HTR-8/SVneo (cell line): Measurements from ENCODE around the gene XRN2.

Source experiments
- DNase-seq: peaks from one replicate; pipeline ENCODE4 v3.0.0; 2011; ENCODE audit warnings: low spot score, mixed read lengths; ENCODE audit not compliant: insufficient read length
- FAIRE-seq: peaks from 2 replicates; lab custom pipeline; 2011; peaks lifted over from hg19 to GRCh38; lab: Jason Lieb, UNC

The XRN2 gene

DNA sequence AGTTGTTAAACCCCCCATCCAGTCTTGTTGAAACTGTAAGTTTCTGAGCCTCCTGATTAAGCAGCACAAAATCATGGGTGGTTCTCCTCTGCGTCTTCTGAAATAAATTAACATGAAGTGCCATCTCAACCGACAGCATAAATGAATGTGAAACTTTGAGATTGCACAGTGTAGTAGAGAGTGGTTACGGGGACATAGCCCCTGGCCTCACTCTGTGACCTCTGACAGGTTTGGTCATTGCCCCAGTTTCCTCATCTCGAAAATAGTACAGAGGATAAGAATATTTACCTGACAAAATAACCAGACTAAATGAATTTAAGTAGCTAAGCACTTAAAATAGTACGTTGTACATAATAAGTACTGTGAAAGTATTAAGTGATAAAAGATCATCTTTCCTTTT is 75.1 kb downstream of the XRN2 start:
- FAIRE-seq = no peak
- no peak for DNase-seq

DNA sequence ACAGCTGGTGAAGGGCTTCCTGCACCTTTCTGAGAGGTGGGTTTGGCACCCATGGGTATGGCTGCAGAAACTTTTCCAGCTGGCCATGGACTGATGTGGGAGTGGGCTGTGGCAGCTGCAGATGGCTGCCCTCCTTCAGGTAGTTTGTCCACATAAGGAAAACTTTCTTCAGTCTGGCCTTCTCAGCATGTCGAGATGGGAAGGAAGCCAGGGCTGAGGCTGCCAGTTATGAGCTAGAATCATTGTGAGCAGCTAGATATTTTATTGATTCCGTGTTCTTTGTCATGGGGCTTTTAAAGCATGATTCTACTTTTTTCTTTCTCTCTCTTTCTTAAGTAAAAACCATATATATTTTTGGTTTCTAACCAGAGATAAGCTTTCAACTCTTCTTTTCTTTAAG is 77.6 kb downstream of the XRN2 start:
- DNase-seq (no peak), FAIRE-seq (no peak)

DNA sequence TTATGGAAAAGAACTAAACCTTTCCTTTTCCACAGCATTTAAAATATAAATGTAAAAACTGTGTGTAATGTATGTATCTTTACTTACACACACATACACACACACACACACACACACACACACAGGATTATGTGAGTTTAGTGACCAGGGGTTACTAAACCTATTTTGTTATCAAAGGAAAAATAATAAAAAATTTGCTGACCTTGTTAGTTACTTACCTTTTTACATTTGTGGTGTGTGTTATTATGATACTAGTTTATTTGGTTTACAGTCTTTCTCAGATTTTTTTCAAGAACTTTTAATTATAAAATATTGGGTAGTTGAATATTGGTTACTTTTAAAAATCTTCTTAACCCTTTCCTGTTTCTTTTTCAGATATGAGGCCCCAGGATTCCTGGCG is 78.5 kb downstream of the XRN2 start:
- DNase-seq = no peak
- FAIRE-seq = no peak

DNA sequence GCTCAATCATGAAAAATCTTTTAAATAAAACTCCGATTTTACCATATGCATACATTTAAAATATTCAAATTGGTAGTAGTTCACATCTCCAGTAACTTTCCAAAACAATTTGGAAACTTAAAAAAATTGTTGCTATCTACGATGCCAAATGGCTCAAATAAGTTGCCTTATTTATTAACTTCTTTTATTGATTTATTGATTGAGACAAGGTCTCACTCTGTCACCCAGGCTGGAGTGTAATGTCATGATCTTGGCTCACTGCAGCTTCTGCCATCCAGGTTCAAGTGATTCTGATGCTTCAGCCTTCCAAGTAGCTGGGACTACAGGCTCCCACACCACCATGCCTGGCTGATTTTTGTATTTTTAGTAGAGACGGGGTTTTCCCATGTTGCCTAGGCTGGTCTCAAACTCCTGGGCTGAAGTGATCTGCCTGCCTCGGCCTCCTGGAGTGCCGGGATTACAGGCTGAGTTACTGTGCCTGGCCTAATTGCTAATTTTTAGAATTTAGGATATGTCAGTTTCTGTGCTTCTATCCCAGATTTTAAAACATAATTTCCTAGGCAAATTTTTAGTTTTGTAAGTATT is 81.3 kb downstream of the XRN2 start:
- FAIRE-seq (no peak), DNase-seq (no peak)

DNA sequence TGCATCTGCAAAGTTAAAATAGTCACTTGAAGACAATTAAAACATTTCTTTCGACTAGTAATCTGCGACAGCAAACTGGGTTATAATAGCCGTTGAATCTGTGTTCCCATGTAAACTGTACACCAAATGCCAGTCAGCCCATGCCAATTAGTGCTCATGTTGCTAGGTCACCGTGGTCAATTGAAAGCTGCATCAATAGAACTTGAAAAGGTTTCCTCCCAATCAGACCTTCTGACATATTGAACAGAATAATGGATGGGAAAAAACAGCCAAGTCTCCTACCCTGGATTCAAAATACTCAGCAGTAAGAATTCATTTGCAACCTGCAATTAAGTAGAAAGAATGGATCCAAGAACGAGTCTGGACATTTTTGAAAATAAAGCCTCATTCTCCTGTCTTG is 83.0 kb downstream of the XRN2 start:
- FAIRE-seq (no peak), DNase-seq (no peak)

DNA sequence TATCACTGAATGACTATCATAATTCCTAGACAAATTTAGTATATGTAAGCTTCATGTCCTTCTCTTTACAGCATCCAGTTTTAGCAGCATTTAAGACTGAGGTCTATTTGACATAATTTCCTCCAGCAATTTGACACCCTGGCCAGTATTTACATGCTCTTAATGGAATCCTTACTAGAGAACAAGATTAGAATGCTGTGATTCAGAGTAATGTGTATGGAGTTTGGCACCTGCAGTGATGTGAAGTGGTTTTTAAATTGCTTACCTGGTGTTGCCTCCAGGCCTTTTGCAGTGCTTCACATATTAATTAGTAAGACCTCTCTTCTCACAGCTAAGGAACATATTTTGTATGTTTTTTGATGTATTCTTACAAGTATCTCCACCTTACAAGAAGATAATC is 84.4 kb downstream of the XRN2 start:
- DNase-seq = no peak
- no peak for FAIRE-seq

DNA sequence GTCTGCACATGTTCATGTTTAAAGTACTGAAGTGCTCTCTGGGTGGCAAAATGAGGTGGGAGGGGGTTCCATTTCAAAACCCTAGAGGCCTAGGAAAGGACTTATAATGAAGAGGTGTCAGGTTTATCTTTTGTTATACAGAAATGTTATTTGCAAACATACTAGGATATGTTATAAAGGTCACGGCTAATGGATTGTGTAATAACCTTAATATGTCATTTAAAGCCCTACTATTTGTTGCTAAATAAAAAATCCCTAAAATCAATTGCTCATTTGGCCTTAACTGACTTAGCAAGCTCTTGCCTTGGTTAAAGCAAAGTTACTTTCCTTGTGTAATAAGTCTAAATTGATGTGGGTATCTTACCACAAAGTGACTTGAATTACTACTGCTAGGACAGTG is 85.4 kb downstream of the XRN2 start:
- no peak for DNase-seq
- FAIRE-seq = no peak

DNA sequence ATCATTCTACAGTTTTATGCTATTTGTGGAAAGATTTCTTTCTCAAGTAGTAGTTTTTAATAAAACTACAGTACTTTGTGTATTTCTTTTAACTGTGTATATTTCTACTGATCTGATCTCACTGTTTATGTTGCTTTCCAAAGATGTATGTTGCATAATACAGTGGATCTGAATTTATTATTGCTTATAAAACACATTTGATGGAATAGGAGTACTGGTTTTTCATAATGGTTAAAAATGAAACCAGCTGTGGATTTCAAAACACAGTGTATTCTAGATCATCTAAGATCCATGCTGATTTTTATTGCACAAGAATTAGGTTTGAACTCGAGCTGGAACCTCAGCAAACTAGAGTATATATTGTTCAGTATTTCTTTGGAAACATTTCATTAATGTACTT is 86.2 kb downstream of the XRN2 start:
- FAIRE-seq (no peak), DNase-seq (no peak)

DNA sequence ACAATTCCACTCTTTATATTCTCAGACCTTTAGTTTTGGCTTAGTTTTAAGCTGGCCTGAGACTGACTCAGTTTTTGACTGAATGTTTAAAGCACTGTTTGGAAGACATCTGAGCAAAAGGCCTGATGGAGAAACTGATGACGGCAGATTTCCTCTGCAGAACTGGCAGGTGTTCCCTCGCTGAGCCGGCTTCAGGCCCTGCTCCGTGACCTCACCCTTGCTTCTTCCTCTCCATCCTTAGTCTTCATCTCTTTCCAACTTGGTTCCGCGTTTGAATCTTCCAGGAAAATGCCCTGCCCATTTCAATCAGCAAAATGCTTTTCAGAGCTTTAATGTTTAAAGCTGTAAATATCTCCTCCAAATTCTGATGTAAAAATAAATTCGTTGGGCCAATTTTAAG is 87.6 kb downstream of the XRN2 start:
- FAIRE-seq = no peak
- DNase-seq = no peak

DNA sequence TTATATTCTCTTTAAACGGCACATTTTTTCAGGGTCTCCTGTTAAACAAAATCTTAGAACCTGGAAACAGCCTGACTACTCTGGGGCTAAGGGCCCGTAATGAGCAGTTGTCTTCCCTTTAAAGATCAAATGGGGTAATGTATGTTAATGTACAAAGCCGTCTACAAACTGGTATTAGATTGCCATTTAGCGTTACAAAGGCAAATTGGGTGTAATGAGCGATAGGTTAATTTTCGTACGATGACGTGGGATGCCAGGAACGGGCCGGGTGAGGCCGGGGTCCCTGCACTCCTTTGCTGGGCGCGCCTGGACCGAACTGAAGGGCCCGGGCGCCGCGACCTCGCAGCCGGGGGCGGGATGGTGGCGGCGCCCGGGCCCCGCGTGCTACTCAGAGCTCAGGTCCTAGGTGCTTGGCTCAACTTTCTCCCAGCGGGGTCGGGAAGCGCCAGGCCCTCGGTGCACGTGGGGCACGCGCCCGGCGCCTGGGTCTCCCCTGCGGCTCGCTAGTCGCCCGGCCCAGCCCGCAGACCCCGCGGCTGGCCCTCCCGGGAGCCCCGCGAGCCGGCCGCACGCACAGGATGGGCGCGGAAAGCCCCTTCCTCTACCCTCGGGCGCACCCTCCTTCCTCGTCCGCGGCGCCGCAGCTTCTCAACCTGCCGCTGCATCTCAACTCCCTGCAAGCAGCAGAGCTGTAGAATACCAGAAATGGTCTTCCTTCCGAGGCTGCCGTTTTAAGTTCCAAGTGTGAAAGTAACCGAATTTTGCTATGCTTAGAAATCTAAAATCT is 88.2 kb downstream of the XRN2 start:
- DNase-seq (no peak), FAIRE-seq (no peak)

DNA sequence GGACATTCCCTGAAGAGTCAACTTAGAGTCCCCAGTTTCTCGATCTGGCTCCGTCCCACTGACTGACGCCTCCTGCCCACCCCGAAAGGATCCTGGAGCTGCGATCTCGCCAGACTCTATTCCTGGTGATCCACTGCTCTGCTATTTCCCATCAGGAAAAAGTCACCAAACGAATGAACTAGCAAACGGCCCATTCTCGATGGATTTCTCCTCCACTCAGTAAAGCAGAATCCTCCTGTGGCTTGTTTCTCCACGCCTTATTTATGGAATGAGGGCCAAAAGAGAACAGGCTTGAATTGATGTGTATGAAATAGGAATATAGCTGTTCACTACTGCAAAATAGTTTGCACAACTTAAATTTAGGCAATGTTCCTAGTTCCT is 88.8 kb downstream of the XRN2 start:
- no peak for FAIRE-seq
- no peak for DNase-seq

DNA sequence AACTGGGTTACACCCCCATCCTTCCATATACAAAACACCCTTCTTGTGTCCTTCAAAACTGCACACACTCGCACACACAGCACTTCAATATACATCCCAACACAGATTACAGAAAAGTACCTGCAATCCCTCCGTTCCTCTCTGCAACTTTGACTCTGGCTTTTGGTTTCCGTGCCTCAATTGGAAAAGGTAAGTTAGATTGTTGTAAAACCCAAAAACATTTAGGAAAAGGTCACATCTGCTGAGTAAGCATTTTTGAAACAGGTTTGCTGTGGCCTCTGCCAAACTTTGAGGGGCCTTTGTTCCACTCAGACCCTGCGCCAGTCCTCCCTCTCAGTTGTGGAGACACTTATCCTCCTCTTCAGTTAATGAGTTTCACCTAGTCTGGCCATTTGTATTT is 90.0 kb downstream of the XRN2 start:
- DNase-seq (no peak), FAIRE-seq (no peak)

DNA sequence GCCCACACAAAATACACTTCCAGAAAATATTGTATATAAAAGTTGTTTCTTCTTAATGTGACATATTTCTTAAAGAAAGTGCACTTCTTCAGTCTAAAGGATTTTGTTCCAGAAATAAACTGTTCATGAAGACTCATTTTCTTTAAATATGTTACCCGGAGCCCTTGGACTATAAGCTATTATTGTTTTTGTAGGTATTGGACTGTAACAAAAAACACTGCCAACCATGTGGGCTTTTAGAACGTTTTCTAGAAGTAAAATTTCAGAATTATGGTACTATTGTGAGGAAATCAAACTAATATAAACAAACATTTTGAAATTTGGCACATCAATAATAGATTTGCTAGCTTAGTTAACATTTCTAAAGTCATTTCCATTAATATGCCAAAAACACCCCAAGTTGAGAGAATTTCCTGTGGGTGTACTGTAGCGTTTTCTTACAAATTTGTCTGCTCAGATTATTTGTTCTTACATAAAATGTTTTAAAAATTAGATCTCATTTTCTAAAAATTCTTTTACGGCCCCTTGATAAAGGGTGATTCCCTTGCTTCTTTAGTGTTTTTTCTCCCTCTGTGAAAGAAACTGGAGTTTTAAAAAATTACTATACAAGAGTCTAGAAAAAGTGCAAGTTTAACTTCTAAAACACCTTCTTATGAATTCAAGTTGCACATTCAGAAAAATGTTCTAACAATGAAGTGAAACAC is 90.8 kb downstream of the XRN2 start:
- no peak for DNase-seq
- no peak for FAIRE-seq

DNA sequence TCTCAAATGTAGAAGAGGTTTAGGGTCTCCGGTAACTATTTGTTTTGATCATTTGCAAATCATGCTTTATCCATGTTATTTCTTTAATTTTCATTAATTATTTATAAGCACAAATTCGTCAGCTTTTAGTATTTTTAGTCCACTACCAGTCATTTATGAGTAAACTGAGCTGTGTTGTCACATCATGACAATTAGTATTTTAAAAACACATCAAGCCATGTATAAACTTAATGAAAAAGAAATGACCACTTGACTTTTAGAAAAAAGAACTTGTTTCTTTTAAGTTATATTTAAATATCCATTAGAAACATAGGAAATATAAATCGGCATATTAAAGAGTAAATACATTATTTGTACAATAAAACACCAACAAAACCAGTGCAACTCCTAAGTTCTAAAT is 91.4 kb downstream of the XRN2 start:
- no peak for DNase-seq
- no peak for FAIRE-seq

DNA sequence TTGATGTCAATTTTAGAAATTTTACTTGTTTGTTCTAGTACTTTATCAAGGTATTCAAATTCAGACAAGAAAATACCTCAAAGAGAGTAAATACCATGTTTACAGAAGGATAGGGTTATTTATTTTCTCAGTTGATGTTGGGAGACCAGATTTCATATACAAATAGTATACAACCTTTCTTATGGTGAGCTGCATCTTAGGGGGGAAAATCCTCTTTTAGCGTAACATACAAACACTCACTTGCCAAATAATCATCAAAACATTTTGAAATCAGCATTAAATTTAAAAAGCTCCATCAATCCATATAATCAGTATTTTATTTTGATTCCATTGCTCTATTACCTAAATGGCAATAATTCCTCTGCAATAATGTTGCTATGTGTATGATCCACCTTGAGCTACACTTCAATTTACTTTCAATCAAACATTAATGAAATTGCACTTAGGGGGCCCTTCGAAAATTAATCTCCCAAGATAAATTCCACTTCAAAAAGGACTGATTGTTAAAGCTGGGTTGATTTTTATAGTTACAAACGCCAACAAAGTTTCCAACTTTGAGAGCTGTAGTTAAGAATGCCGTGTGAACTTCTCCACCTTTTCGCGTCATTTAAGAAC is 92.0 kb downstream of the XRN2 start:
- FAIRE-seq = no peak
- no peak for DNase-seq

DNA sequence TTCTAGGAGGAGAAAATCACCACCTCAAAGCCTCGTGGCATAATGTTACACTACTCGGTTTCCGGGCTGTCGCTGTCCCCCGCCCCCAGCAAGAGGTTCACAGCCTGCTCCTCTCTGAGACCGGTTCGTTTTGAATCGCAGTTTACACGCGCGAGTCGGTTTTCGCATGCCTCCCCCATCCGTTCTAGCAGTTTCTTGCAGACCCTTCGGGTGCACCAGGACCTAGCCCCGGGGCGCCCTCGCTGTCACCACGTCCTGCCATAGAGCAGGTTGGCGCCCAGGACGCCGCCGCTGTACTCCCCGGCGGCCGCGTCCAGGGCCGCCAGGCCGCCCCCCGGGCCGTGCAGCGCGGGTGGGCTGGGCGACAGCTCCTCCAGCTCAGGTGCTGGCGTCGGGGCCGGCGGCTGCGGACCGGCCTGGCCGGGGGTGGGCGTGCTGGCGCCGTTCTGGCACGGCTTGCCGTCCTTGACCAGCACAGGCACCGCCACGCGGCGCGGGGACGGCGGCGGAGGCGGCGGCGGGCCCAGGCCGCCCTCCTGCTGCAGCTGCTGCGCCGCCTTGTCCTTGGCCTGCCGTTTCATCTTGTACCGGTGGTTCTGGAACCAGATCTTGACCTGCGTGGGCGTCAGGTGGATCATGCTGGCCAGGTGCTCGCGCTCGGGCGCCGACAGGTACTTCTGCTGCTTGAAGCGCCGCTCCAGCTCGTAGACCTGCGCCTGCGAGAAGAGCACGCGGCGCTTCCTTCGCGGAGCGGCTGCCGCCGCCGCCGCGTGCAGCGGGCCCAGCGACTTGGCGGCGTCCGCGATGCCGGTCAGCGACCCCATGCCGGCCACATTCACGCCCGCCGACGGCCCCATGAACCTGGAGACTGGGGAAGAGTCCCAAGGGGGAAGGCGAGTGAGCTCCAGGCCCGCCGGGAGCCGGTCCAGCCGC is 92.8 kb downstream of the XRN2 start:
- no peak for DNase-seq
- no peak for FAIRE-seq

DNA sequence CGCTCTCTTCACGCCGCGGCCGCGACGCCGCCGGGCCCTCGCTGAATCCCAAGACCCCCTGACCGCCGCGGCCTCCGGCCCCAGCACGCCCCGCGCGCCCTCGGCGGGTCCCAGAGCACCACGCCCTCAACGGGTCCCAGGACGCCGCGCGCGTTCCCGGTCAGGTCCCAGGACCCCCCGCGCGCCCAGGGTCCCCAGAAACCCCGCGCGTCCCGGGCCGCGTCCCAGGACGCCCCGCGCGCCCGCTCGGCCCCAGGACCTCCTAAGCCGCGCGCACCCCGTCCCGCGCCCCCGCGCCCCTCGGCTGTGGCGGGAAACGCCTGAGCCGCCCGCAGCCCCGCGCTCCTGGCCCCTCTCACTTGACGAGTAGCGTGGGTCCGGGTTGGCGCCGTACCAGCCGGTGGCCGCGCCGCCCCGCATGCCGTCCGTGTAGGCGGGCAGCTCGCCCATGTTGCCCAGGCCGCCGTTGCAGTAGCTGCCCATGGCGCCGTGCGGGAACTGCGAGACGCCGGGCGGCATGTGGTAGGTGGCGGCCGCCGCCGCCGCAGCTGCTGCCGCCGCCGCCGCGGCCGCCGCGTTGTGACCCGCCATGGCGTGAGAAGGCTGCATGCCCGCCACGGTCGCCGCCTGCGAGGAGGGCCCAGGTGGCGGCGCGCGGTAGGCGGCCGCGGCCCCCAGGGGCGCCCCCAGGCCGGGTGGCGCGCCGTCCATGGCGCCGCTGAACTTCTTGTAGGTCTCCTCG is 93.6 kb downstream of the XRN2 start:
- DNase-seq (no peak), FAIRE-seq (no peak)

DNA sequence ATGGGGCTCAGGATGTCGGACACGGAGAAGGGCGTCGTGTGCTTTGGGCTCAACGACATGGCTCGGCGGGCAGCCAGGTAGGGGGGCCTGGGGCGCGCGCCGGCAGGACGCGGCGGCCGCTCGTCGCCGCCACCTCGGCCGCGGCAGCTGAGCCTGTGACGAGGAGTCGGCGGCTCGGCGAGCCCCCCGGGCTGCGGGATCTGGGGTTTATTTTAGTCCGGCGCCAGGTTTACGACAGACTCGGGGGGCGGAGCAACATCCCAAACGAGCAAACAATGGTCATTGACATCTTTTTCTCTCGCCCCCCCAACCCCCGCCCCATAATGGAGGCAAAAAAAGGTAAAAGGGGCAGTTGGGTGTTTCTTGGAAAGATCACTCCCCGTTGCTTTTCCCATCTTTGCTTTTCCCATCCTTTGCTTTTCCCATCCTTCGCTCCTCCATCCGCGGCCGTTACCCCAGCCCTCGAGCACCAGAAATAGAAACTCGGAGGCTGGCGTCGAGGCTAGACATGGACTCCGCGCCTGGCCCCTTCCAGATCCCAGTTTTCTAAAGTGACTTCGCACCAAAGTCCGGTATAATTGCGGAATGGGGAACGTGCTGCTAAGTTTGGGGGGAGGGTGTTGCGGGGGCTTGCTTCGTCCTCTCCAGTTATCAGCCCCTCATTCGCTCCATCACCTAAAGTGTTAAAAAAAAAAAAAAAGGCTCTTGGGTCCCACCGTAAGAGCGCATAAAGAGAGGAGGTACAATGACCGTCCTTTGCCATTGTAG is 94.4 kb downstream of the XRN2 start, which contains the start of gene NKX2-4:
Gene NKX2-4, minus strand, starts transcription at position 186 of the 768 bp plus-strand sequence. Its CDS starts 127 bp downstream, at position 59.
- DNase-seq (no peak), FAIRE-seq (no peak)
